ELR (cell line): ENCODE results near the gene KCTD21.
"Not testable (repeated sequence)": the region's sequence is repeated elsewhere in the genome, so short reads cannot be mapped to it uniquely, and the experiment has no call there.

Experiments
- DNase-seq: peaks from one replicate; pipeline ENCODE4 v3.0.0-alpha.2; 2015; ENCODE audit warnings: low read depth

KCTD21 gene, protein sequence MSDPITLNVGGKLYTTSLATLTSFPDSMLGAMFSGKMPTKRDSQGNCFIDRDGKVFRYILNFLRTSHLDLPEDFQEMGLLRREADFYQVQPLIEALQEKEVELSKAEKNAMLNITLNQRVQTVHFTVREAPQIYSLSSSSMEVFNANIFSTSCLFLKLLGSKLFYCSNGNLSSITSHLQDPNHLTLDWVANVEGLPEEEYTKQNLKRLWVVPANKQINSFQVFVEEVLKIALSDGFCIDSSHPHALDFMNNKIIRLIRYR

DNA sequence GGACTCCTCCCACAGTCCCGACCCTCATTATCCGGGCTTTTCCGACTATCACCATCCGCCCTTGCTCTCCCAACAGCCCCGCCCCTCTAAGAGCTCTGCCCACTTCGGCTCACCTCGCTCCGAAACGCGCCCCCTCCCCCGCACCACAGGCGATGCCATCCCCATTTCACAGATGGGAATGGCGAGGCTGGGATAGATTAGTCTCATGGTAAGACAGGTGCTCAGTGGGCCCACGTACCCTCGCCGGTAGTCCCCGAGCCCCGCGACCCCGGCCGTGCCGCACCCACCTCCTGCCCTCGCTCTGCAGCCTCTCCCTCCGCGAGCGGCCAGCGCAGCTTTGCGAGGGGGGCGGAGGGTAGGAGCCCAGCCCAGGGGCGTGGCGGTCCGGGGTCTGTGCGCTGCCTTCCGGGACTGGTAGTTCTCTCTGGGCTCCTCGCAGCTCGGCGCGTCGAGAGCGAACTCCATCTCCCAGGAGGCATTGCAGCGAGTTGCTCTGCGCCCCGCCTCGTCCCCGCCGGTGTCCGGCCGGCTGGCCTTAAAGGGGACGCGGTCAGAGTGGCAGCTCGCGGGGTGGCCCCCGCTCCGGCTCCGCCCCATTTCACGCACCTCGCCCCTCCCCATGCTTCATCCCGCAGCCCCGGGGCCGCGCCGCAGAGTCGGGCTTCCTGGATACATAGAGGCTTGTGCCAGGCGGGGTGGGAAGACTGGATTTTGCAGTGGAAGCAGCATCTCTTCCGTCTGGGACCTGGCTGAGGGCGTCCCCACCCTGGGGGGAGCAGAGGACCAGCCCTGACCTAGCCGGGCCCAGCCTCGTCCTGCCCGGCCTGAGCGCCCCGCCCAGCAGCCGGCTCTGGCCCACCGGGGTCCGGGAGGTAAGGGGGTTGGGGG is at the start of gene KCTD21, which contains the start of gene USP35:
Gene KCTD21, minus strand, starts transcription at position 341 of the 888 bp plus-strand sequence. CDS start 14,072 bp downstream, outside the sequence.
Gene USP35, plus strand, starts transcription at position 634 of the 888 bp plus-strand sequence. CDS start 7,327 bp downstream, outside the sequence.
- peak; percentile 98 for DNase-seq

DNA sequence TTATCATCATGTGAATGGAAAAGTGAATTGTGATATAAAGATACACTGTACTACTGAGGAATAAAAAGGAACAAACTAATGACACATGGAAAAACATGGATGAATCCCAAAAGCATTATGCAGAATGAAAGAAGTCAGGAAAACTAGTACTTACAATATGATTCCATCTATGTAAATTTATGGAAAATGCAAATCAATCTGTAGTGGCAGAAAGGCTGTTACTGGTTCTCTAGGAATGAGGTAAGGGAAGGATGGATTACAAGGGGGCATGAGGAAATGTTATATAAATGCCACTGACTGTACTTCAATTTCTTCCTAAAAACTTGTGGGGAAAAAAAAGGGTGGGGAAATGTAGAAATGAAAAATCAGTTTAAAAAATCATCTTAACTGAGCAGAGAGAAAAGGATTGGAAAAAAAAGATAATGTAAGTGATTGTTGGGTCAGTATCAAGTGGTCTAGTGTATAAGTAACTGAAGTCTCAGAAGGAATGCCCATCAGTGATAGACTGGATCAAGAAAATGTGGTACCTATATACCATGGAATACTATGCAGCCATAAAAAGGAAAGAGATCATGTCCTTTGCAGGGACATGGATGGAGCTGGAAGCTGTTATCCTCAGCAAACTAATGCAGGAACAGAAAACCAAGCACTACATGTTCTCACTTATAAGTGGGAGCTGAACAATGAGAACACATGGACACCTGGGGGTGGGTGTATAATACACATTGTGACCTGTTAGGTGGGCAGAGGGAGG is 49.0 kb upstream of the KCTD21 start:
- no peak for DNase-seq

DNA sequence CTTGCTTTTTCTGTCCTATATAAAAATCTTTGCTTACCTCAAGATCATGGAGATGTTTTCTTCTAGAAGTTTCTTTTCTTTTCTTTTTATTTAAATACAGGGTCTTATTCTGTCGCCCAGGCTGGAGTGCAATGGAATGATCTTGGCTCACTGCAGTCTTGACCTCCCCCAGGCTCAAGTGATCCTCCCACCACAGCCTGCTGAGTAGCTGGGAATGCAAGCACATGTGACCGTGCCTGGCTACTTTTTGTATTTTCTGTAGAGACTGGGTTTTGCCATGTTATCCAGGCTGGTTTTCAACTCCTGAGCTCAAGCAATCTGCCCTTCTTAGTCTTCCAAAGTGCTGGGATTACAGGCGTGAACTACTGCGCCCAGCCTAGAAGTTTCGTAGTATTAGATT is 45.6 kb upstream of the KCTD21 start:
- no peak for DNase-seq

DNA sequence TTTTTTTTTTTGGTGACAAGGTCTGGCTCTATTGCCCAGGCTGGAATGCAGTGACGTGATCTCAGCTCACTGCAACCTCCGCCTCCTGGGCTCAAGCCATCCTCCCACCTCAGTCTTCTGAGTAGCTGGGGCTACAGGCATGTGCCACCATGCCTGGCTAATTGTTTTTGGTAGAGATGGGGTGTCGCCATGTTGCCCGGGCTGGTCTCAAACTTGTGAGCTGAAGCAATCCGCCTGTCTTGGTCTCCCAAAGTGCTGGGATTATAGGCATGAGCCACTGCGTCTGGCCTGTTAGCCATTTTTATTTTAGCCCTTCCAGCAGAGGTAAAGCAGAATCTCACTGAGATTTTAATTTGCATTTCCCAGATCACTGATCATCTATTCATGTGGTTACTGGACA is 44.6 kb upstream of the KCTD21 start:
- DNase-seq = not testable (repeated sequence)

DNA sequence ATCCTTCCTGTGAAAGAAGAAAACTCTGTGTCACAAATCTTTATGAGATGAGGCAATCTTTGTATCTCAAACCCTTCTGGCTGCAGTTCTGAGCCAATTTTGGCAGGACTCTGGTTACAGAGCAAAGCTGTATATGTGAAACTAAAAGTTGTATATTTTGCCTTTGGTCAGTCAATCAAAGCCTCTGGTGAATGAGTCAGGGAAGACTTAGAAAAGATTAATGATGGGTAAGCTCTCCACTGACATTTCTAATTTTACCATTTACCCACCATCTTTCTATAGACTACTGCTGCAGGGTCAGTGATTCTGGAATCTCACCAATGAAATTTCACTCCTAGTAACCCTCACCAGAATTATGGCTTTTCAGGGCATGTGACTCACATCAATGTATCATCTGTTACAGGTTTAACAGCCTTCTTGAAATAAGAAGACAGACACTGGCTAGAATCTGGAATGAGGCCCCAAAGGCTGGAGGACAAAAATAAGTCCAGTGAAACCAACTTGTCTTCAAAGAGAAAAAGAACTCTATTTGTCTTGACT is 43.6 kb upstream of the KCTD21 start:
- peak; percentile 27 for DNase-seq

DNA sequence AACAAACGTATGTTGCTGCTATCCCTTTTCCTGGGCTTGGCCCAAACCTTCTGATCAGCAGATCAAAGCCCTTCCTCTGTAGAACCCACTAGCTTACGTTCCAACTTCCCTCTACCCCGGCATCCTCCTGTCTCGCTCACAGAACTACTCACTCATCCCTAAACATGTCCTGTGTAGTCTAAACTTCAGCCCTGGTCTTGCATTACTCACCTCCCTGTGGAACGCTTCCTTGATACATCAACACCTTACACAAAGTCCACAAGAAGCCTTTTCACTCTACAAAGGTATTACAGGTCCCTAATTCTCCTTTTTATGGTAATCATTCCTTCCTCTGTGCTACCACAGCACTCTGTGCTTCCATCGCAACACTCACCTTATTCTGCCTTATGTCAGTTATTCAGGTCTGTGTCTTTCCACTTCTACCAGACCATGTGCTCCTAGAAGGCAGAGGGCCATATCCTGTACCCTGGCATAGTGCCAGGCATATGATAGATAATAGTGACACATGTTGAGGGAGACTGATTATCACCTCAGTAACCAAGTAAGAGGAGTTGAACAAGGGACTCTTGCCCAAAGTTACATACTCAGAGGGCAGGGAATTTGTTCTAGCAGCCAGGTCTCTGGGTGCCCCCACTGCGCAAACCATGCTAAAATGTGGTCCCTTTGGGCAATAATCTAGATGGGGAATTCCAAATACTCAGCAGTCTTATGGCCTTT is 41.9 kb upstream of the KCTD21 start:
- DNase-seq = no peak

DNA sequence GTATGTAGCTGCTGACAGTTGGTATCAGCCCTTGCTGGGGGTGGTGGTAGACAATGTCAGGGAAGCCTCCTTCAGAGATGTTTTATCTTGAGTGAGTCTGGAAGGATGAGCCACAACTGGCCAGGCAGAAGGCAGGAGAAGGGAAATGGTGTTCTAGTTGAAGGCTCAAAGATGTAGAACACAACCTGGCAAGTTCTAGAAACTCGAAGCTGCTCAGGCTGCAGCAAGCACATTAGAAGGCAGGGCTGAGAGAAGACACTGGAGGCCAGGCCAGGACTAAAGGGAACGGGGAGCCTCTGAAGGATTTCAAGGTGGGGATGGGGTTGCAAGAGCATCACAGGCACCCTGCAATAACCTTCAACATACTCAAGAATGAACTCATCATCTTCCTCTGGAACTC is 40.7 kb upstream of the KCTD21 start:
- no peak for DNase-seq

DNA sequence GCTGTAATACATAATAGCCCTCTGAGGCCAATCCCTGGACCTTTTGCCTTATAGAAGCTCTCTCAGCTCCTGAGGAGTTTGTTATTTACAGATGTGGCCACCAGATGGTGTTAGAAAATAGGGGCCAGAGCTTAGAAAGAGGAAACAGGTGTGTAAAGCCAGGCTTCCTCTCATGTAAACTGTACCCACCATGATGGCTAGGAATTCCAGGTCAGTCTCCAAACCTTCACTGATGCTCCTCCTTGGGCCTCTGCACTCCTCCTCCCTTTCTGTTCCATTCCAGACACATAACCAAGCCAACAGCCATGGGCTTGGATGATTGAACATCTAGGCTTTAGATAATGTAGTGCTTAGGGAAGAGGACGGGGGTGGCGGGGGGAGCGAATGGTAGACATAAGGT is 40.0 kb upstream of the KCTD21 start:
- DNase-seq = peak; percentile 67

DNA sequence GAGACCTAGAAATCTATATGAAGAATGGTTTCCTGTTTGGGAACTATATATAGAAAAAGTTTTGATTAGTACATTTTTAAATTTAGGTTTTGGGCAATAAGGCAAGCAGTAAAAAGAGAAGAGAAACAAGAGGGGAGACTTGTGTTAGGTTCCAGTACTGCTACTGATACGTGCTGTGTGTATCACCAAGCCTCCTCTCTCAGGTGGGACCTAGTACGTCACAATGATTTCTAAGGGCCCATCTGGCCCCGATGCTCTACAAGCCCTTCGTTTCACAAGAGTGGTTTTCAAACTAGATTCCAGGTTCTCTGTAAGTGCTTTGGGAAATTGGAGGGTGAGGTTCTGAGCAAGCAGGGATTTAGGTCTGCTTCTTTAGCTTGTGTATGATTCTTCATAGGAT is 39.5 kb upstream of the KCTD21 start:
- DNase-seq = no peak

DNA sequence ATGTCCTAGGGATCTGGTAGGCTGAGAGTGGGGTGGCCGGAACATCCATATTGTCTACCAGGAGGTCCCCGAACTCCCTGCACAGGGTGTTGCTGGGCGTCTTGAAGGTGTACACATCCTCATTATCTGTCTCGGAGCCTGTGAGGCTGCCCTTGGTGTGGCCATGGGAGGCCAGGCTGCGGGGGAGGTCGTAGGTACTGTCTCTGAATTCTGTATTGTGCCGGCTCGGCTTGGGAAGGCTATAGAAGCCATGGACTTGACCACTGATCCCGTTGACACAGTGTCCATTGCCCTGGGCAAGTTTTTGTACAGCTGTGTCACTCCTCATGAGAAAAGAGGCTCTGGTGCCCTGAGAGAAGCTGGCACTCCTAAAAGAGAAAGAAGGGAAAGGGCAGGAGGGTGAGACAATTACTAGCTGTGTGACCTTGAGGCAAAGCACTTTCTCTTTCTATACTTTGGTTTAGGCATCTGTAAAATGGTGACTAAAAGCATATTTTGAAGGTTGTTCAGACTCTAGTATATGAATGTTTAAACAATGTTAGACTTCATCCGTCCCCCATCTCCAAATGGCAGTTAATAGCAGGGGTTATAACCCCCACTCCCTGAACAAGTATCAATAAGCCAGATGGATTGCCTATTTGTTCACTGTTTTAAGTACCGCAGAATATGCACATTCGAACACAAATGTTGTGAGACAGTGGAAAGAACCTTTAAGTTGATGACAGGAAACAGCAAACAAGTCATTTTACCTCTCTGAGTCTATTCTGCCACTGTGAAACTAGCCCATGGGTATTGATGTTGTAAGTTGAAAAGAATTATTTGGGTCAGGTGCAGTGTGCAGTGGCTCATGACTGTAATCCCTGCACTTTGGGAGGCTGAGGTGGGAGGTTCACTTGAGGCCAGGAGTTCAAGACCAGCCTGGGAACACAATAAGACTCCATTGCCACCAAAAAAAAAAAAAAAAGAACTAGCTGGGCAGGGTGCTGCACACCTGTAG is 38.6 kb upstream of the KCTD21 start:
- no peak for DNase-seq

DNA sequence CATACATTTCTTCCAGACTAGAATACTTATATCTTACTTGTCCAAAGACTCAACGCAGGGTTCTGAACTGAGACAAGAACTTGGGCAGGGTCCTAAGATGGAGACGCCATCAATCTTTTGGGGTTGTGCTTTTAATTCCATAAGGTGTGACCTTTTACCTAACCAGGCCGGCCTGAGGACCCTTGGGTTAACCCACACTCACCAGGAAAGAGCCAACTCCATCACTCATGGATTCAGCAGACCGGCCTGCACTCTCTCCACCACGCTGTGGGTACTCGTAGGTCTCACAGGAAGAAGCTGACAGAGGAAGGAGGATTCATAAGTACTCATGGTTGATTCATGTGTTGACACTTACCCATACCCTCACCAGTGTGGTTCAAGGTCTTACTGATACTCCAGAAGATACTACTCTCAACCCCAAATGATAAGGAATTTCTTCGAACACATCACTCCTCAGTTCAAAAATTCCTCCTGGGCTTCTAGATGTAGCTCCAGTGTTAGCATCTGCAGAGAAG is 36.5 kb upstream of the KCTD21 start:
- DNase-seq = no peak

DNA sequence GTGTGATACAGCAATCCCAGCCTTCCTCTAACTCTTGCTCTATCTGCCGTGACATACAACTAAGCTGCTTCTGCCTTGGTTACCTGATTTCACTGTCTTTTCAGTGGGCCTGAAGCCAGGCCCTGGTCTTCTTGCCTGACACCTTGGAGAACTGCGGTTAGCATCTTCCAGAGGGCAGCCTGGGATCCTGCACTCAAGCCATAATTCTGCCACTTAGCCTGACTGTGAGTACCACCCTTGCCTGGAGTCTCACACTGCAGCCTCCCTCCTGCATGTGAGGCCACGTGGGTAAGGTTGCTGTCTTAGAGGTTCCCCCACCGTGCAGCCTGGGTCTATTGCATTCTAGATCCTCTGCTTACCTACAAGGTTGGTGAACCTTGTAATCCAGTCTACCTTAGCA is 36.1 kb upstream of the KCTD21 start:
- no peak for DNase-seq

DNA sequence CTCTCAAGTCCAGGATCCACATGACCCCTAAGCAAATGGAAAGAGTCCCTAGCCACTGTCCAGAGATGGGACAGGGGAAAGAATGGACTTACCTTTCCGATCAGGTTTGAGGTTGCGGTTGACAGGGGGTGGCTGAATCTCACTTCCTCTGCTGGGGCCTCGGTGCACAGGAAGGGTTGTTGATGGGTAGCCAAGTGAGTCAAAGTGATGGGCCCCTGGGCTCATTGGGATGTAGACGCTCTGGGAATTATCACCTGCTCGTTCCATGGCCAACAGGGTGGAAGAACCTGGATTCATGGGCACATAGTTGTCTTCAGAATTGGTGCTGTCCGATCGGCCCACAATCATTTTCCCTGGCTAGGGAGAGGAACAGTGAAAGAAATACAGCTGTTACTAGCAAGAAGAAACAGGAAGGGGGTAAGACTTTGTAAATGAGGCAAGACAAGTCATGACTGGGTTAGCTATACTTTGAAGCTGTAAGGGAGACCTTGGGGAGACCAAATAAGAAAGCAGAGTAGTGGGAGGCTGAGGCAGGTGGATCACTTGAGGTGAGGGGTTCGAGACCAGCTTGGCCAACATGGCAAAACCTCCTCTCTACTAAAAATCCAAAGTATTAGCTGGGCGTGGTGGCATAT is 35.0 kb upstream of the KCTD21 start:
- no peak for DNase-seq

DNA sequence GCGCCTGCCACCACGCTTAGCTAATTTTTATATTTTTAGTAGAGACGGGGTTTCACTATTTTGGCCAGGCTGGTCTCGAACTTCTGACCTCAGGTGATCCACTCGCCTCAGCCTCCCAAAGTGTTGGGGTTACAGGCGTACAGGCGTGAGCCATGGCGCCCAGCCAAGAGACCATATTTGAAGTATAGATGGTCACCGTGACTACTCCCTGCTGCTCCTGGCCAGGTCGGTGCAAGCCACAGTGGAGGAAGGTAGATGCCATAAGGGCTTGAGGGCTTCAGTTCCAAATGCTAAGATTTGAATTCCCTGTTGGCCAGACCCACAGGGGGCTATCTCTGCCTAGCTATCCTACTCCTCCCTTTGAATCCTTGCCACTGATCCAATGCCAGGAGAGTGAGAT is 34.3 kb upstream of the KCTD21 start:
- DNase-seq = not testable (repeated sequence)

DNA sequence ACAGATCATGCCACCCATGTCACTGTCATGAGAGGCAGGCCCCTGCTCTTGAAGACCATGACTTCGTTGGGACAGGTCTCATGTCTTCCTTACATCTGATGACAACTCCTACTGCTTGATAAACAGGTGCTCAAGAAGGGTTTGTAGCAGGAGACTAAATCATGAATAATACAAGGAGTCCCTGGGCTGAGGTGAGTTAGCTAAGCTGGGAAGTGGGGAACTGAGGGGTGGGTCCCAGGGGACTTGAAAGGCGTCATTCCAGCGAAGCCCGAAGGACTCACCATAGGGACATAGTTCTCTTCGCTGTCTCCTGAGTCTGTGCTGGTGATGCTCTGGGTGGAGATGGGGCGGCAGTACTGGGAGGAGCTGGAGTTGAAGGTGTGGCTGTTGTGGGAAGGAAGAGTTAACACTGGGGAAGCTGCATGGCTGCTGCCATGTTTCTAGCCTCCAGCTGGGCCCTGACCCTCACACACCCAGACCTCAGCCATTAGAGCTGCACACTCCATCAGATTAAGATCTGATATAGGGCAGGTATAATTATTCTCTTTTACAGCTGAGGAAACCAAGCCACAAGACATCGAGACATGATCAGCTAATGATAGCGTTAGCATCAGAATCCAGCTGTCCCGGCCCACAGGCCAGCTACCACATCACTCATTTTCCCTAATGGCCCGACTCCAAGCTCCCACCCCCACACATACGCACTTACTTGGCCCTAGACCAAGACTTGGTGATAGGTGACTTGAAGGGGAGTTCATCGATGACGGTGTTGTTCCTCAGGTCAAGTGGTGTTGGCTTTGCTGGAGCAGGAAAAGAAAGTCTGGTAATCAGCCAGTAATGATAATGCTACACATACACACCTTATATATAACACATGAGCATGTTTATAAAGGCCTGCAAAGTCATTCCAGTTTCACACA is 33.2 kb upstream of the KCTD21 start:
- no peak for DNase-seq

DNA sequence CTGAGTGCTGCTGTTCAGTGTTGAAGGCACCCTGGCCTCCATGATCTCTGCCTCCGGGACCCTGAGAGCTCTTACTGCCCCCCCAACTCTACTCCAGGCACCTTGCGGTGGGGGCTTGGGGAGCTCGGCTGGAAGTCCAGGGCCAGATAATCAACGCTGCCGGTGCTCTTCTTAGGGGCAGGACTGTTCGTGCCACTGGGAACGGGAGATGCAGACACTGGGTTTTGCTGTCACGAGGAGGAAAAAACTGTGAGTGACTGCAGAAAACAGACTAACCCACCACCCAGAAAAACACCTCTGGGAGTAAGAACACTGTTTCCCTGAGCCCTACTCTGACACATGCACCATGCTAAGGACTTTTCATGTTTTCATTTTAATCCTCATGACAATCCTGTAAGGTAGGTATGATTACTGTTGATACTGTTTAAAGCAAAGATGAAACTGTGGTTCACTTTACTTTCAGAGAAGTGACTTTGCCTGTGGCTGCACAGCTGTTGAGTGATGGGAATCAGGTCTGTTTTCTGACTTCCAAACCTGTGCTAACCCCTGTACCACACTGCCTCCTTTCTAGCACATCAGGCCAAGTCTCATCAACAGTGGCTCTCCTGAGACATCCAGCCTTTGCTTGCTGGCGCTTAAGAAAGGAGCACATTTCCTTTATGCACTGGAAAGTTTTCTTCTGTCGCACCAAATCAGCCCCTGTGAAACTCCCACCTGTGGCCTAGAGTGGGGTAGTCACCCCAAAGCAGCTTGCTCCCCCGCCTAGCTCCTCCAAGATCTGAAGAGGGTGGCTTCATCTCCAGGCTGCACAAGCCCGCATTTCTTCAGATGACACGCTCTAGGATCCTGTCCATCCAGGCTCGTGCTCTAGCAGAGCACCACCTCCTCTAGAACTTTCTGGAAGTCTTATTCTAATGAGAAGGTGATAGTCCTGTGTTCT is 32.1 kb upstream of the KCTD21 start:
- DNase-seq = no peak

DNA sequence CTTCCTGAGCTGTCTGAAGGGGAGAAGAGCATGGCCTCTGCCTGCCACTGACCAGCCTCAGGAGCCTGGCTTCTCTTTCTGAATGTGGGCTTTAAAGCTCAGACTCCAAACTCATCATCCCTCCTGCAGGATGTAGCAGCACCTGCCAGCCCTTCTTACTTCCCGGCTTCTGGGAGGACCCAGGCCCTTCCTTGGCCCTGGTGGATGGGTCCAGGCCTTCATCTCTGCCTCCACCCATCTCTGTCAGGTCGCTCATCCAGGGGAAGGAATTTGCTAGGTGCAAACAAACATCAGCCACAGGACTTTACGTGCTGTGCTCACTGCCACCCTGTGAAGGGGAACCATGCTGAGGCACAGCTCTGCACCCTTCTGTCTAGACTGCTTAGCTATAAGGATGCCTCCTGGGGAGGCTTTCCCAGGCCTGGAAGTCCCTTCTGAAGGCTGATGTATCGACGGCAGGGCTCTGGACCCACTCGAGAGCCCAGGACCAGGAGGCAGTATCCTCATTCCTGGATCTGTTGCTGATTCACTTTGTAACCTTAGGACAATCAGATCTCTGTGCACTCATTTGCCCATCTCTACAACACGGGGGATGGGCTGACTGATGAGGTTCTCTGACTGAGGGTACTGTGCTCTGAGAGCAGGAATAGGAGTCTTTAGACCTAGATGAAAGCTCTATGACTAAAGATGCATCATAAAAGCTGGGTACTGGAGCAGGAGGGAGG is 31.2 kb upstream of the KCTD21 start:
- peak; percentile 13 for DNase-seq
